Measurements from ENCODE around the gene LUC7L3. TPM values are rescaled to one million over a fixed set of nuclear protein-coding genes. Genes with fewer than 3 reads are reported as not detected.

LUC7L3 gene
- total RNA-seq, 6 experiments from 2014 or later: 15.4 to 50.5 (median 31.0) TPM

DNA sequence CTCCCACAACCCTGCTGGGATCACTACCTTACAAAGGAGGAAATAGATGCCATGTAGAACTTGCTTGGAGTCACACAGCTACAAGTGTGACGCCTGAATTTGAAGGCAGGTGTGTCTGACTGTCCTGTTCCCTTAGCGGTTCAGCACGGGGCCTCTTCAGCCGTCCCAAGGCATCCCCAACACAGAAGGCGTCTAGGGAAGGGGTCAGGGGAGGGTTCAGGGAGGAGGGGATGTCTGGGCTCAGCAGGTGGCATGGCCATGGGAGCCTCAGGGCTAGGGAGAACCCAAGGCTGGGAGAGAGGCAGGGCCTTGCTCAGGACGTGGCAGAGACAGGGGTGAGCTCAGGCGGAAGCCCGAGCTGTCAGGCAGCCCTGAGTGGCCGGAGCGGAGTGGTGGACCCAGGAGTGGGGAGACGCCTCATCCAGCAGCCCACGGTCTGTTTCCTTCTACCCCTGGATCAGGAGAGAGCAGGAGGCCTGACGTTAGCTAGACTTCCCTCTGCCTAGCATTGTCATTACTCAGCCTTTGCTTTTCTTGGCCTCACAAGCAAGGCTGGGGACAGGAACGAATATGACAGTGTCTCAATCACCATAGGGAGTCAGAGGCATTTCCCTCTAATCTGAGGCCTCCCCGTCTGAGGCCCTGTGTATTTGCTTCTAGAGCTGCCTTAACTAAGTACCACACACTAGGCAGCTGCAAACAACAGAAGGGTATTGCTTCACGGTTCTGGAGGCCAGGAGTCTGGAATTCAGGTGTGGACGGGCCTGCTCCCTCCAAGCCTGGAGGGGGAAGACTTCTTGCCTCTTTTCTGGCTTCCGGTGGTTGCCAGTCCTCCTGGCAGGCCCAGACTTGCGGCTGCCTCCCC lies 79.3 kb downstream of the LUC7L3 start:
- ATAC-seq (no peak), DNase-seq (no peak)
- Histone ChIP-seq H3K9me3 (no peaks in the 10 kb centered on the region), H3K27ac (no peak overlapping the region), H3K36me3 (no peaks in the 10 kb centered on the region), H3K4me1 (peaks cover 0 to 19% (median 8%) of the 10 kb centered on the region in 4 donors), H3K27me3 (no peaks in the 10 kb centered on the region), H3K4me3 (no peak overlapping the region)
- no peak for TF ChIP-seq CTCF (IDR thresholded peaks at IDR 0.05)
- TF ChIP-seq POLR2A (IDR thresholded peaks at IDR 0.05): no peak
- 76% methylated on average over 8 of the region's 19 CpGs for WGBS (ENCODE audit: insufficient coverage, low coverage, low lambda C conversion rate, missing lambda C conversion rate)
- intact Hi-C loops (cut with DNase I): no loop called here

DNA sequence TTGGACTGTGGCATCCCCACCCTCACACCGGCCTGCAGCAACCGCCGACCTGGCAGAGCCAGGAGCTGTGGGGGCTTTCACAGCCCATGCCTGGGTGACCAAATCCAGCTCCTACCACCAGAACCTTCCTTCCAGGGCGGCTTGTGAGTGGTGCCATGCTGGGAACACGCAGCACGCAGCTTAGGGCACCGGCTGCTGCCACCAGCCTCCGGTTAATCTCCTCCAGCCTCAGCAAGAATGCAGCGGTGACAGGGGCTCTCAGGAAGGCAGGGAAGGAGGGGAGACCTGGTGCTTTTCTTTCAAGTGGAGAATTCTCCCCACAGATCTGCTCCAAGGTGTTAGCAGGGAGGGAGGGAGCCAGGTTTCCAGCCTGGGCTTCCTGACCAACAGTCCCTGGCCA lies 80.2 kb downstream of the LUC7L3 start:
- Histone ChIP-seq H3K27me3 (no peaks in the 10 kb centered on the region), H3K9me3 (no peaks in the 10 kb centered on the region), H3K27ac (no peak overlapping the region), H3K4me1 (peaks cover 0 to 27% (median 13%) of the 10 kb centered on the region in 4 donors), H3K36me3 (no peaks in the 10 kb centered on the region), H3K4me3 (no peak overlapping the region)
- intact Hi-C loops (cut with DNase I): no loop called here
- no peak for DNase-seq
- no peak for ATAC-seq
- no peak for TF ChIP-seq CTCF (IDR thresholded peaks at IDR 0.05)
- no peak for TF ChIP-seq POLR2A (IDR thresholded peaks at IDR 0.05)
- 71% methylated on average over 7 of the region's 9 CpGs for WGBS (ENCODE audit: insufficient coverage, low coverage, low lambda C conversion rate, missing lambda C conversion rate)

DNA sequence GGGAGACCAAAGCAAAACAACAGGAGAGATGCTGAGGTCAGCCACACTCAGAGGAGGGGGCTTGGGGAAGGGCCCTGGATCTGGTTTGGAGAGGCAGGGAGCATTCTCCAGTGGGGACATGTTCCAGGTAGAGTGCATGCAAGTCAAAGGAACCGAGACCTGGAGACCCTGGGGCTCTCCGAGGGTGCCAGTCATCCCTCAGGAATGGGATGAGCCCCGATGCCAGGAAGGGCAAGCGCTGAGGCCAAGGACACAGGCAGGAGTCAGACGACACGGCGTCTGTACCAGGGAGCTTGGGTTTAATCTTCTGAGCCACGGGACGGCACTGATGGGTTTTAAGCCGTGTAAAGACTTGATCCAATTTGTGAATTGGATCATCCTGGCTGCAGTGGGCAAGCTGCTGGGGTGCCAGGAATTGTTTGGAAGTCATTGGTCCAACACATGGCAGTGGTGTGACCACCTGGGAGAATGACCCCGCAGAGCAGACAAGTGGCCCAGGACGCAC lies 80.8 kb downstream of the LUC7L3 start:
- H3K36me3 ChIP-seq: no peaks in the 10 kb centered on the region
- no peak for ATAC-seq
- no peaks in the 10 kb centered on the region for H3K27me3 ChIP-seq
- intact Hi-C loops (cut with DNase I): no loop called here
- H3K27ac ChIP-seq: no peak overlapping the region
- 79% methylated on average over 9 of the region's 12 CpGs for WGBS (ENCODE audit: insufficient coverage, low coverage, low lambda C conversion rate, missing lambda C conversion rate)
- DNase-seq: no peak
- no peak overlapping the region for H3K4me3 ChIP-seq
- no peak for TF ChIP-seq POLR2A (IDR thresholded peaks at IDR 0.05)
- TF ChIP-seq CTCF (IDR thresholded peaks at IDR 0.05): no peak
- H3K9me3 ChIP-seq: no peaks in the 10 kb centered on the region
- peaks cover 0 to 34% (median 16%) of the 10 kb centered on the region in 4 donors for H3K4me1 ChIP-seq

- intact Hi-C loops (cut with DNase I): no loop called here
- WGBS (ENCODE audit: insufficient coverage, low coverage, low lambda C conversion rate, missing lambda C conversion rate): 51% methylated on average over 9 of the region's 12 CpGs
- ATAC-seq (peak; percentile 39 to 62 (median 58)), DNase-seq (peak in 1 of 3 donors; percentile 74)
- H3K4me3 ChIP-seq: no peak overlapping the region
- H3K36me3 ChIP-seq: no peaks in the 10 kb centered on the region
- TF ChIP-seq CTCF (IDR thresholded peaks at IDR 0.05): no peak
- TF ChIP-seq POLR2A (IDR thresholded peaks at IDR 0.05): peak; percentile 33
- no peaks in the 10 kb centered on the region for H3K9me3 ChIP-seq
- no peaks in the 10 kb centered on the region for H3K27me3 ChIP-seq
- peak overlapping the region; percentile 22 to 93 (median 66) for H3K27ac ChIP-seq
- H3K4me1 ChIP-seq: peaks cover 0 to 56% (median 27%) of the 10 kb centered on the region in 4 donors
Observed at GRCh38 chr17:50802609-50803571, 83.5 kb downstream of the LUC7L3 start.

Data from right lobe of liver (tissue), 6 donors.